Adrenal gland (tissue), 12 donors: Measurements from ENCODE around the gene SIMC1. TPM values are rescaled to one million over a fixed set of nuclear protein-coding genes. Genes with fewer than 3 reads are reported as not detected.
"Not testable (repeated sequence)": the region's sequence is repeated elsewhere in the genome, so short reads cannot be mapped to it uniquely, and the experiment has no call there.

Experiments
- DNase-seq, 7 donors: peaks; one replicate each; pipeline ENCODE4 v3.0.0-alpha.2; 2019 to 2020
- H3K27ac ChIP-seq, 5 donors: fragments of 200-600 bp; sonication (generic) in 4 of 5; 1 replicate in 3 of 5; 2 replicates in 2 of 5; pipeline versions ENCODE4 v1.5.1 to v1.8.0; 2016 to 2020; ENCODE audit warnings: mild to moderate bottlenecking in 1 of 5
- H3K27me3 ChIP-seq: fragments of 200-600 bp; 2 replicates; pipeline ENCODE4 v1.8.0; 2021
- H3K36me3 ChIP-seq, 2 donors: fragments of 200-600 bp; replicated peaks in 1 of 2; 1 replicate in 1 of 2; 2 replicates in 1 of 2; pipeline versions ENCODE4 v1.5.1 to v1.8.0; 2018 to 2022
- H3K4me1 ChIP-seq, 2 donors: fragments of 200-600 bp; replicated peaks in 1 of 2; 1 replicate in 1 of 2; 2 replicates in 1 of 2; pipeline versions ENCODE4 v1.5.1 to v1.8.0; 2018 to 2021
- H3K4me3 ChIP-seq, 4 donors: fragments of 200-600 bp; sonication (generic) in 3 of 4; one replicate each; pipeline ENCODE4 v1.5.1; 2016 to 2018
- H3K9me3 ChIP-seq, 3 donors: fragments of 200-600 bp; sonication (generic) in 1 of 3; replicated peaks in 1 of 3; 1 replicate in 2 of 3; 2 replicates in 1 of 3; pipeline versions ENCODE4 v1.5.1 to v1.8.0; 2016 to 2021
- CTCF ChIP-seq, 6 experiments: fragments of 450-650 bp in 4 of 6; fragments of 200-600 bp in 2 of 6; sonication (generic) in 1 of 6; IDR thresholded peaks; 1 replicate in 5 of 6; 2 replicates in 1 of 6; pipeline versions ENCODE4 v1.5.1 to v1.8.0; 2016 to 2021; ENCODE audit warnings: antibody characterized with exemption in 6 of 6, mild to moderate bottlenecking in 2 of 6, moderate library complexity in 1 of 6
- POLR2A ChIP-seq, 2 donors: fragments of 450-650 bp; IDR thresholded peaks; one replicate each; pipeline ENCODE4 v1.6.1; 2017; ENCODE audit warnings: antibody characterized with exemption in 2 of 2, mild to moderate bottlenecking in 2 of 2, moderate library complexity in 1 of 2
- WGBS, 4 donors: extraction: QIAGEN DNeasy Blood & Tissue Kit in 2 of 4; methylation state at CpG; one replicate each; pipeline versions ENCODE4 v1.1.5 to v1.1.7; 2013 to 2017; 5-methylcytosine and 5-hydroxymethylcytosine counted together
- intact Hi-C, 2 donors: fragments of 100-400 bp; cut with DNase I; formaldehyde crosslinking; loops; one replicate each; pipeline versions ENCODE4 v1.14.1 to v1.15.0; 2022 to 2023
- polyA plus RNA-seq, 3 donors: library from polyadenylated mRNA; stranded (reverse); fragments of 200-250 nt in 2 of 3; fragments of 350-450 nt in 1 of 3; fragmentation: Illumina TruSeq in 1 of 3; extraction: RNeasy Lipid Tissue Mini Kit (QIAGEN cat#74804) in 1 of 3; gene quantifications; one replicate each; pipeline ENCODE4 v1.2.3, GENCODE V29; 2013 to 2014
- total RNA-seq, 9 donors: library from RNA; depleted of rRNA in 4 of 9; stranded (reverse); fragments of >200 nt in 4 of 9; fragments of 120-200 nt in 1 of 9; fragmentation: NEBNext Ultra II Directional in 1 of 9; extraction: Animal tissue kit (Norgen Biotek cat#: 25700) in 1 of 9; gene quantifications; one replicate each; pipeline versions ENCODE4 v1.1.0 to v1.2.4, GENCODE V29; 2013 to 2023
- donor health status: healthy with polysubstance abuse.
- donor health status: Bipolar disorder and iron deficiency.
- donor health status: DM: yes; HTN: yes; CAD: no.
- donor health status: DM: no; HTN: no; CAD: no.
- donor health status: DM: no; HTN: no; CAD: no.
- donor health status: DM: yes; HTN: yes; CAD: no.

The SIMC1 gene
- total and polyA plus RNA-seq, 12 donors, result 25.7 to 85.3 (median 47.7) TPM

GRCh38 chr5:176190886-176191755 lies 47.1 kb upstream of the SIMC1 start:
- DNase-seq, result no peak
- no peaks in the 10 kb centered on the region for H3K9me3 ChIP-seq
- no peak overlapping the region for H3K4me3 ChIP-seq
- H3K4me1 ChIP-seq, result peaks cover 0 to 7% of the 10 kb centered on the region in 2 donors
- no peaks in the 10 kb centered on the region for H3K27me3 ChIP-seq
- TF ChIP-seq POLR2A (IDR thresholded peaks at IDR 0.05), result no peak
- TF ChIP-seq CTCF (IDR thresholded peaks at IDR 0.05), result no peak
- no peaks in the 10 kb centered on the region for H3K36me3 ChIP-seq
- 84 to 90% (median 86%) methylated on average over 7 to 28 of the region's 28 CpGs for WGBS, 4 donors
- no peak overlapping the region for H3K27ac ChIP-seq
- intact Hi-C loops, result no loop called here

GRCh38 chr5:176192094-176192721 lies 46.0 kb upstream of the SIMC1 start:
- H3K9me3 ChIP-seq, result no peaks in the 10 kb centered on the region
- intact Hi-C loops, result no loop called here
- no peaks in the 10 kb centered on the region for H3K27me3 ChIP-seq
- TF ChIP-seq CTCF (IDR thresholded peaks at IDR 0.05) (no peak), POLR2A (IDR thresholded peaks at IDR 0.05) (no peak)
- DNase-seq, result no peak
- H3K4me1 ChIP-seq, result peaks cover 0 to 7% of the 10 kb centered on the region in 2 donors
- WGBS, 4 donors, result 67 to 81% (median 76%) methylated on average over 7 to 13 of the region's 13 CpGs
- H3K27ac ChIP-seq, result no peak overlapping the region
- no peak overlapping the region for H3K4me3 ChIP-seq
- H3K36me3 ChIP-seq, result no peaks in the 10 kb centered on the region

- H3K4me1 ChIP-seq, H3K4me3 ChIP-seq, DNase-seq, H3K9me3 ChIP-seq, intact Hi-C loops, H3K27ac ChIP-seq, H3K27me3 ChIP-seq, H3K36me3 ChIP-seq: not testable (repeated sequence)
- 34 to 48% methylated on average over 5 of the region's 5 CpGs; no CpG with 5 or more reads in 2 of the 4 donors for WGBS, 4 donors
These were observed 45.5 kb upstream of the SIMC1 start for GRCh38 chr5:176192722-176193117.

- H3K4me3 ChIP-seq, H3K27ac ChIP-seq, H3K27me3 ChIP-seq, intact Hi-C loops, H3K4me1 ChIP-seq, DNase-seq, H3K9me3 ChIP-seq, H3K36me3 ChIP-seq: not testable (repeated sequence)
- WGBS, 4 donors, result 80 to 89% (median 83%) methylated on average over 1 to 17 of the region's 17 CpGs
These were observed 44.6 kb upstream of the SIMC1 start for GRCh38 chr5:176193636-176194035.

GRCh38 chr5:176194238-176195083 lies 43.8 kb upstream of the SIMC1 start:
- H3K27ac ChIP-seq, H3K9me3 ChIP-seq, H3K27me3 ChIP-seq, DNase-seq, intact Hi-C loops, H3K36me3 ChIP-seq, H3K4me1 ChIP-seq, H3K4me3 ChIP-seq: not testable (repeated sequence)
- 36 to 88% (median 55%) methylated on average over 8 to 50 of the region's 67 CpGs for WGBS, 4 donors

- H3K4me3 ChIP-seq, DNase-seq, intact Hi-C loops, H3K4me1 ChIP-seq, H3K9me3 ChIP-seq, H3K36me3 ChIP-seq, H3K27ac ChIP-seq, H3K27me3 ChIP-seq: not testable (repeated sequence)
- whole genome bisulfite sequencing, 4 donors, result 32 to 66% (median 58%) methylated on average over 2 to 6 of the region's 6 CpGs; no CpG with 5 or more reads in 1 of the 4 donors
These were observed 43.2 kb upstream of the SIMC1 start for GRCh38 chr5:176195084-176195413.

- 37 to 71% (median 57%) methylated on average over 3 to 7 of the region's 8 CpGs for WGBS, 4 donors
- intact Hi-C loops, H3K27me3 ChIP-seq, DNase-seq, H3K9me3 ChIP-seq, H3K27ac ChIP-seq, H3K4me3 ChIP-seq, H3K4me1 ChIP-seq, H3K36me3 ChIP-seq: not testable (repeated sequence)
These were observed 42.6 kb upstream of the SIMC1 start for GRCh38 chr5:176195487-176196207.

GRCh38 chr5:176196781-176197180 lies 41.4 kb upstream of the SIMC1 start:
- H3K36me3 ChIP-seq, intact Hi-C loops, H3K4me1 ChIP-seq, H3K27ac ChIP-seq, DNase-seq, H3K9me3 ChIP-seq, H3K27me3 ChIP-seq, H3K4me3 ChIP-seq: not testable (repeated sequence)
- WGBS, 4 donors, result 64 to 81% (median 79%) methylated on average over 2 to 6 of the region's 7 CpGs
